ENCODE results near the gene STK38. TPM values are rescaled to one million over a fixed set of nuclear protein-coding genes. Genes with fewer than 3 reads are reported as not detected.

Gene STK38
- total RNA-seq, 1 experiment from 2014 or later: 13.3 TPM

DNA sequence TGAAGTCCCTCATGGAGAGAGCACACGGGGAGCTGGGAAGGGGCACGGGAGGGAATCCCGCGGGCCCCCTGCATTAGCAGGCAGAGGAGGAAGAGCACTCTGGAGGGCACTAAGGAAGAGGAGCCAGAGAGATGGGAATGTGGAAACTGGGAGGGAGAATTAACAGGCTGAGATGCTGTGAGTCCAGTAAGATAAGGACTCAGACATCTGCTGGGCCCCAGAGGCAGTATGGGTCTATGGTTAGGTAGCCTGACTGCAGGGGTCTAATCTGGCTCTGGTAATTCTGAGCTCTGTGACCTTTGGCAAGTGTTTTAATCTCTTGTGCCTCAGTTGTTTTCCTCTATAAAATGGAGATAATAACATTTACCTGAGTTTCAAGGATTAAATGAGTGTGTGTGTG, 31.2 kb upstream of the STK38 start (continued):
- TF ChIP-seq, protein P1, sequence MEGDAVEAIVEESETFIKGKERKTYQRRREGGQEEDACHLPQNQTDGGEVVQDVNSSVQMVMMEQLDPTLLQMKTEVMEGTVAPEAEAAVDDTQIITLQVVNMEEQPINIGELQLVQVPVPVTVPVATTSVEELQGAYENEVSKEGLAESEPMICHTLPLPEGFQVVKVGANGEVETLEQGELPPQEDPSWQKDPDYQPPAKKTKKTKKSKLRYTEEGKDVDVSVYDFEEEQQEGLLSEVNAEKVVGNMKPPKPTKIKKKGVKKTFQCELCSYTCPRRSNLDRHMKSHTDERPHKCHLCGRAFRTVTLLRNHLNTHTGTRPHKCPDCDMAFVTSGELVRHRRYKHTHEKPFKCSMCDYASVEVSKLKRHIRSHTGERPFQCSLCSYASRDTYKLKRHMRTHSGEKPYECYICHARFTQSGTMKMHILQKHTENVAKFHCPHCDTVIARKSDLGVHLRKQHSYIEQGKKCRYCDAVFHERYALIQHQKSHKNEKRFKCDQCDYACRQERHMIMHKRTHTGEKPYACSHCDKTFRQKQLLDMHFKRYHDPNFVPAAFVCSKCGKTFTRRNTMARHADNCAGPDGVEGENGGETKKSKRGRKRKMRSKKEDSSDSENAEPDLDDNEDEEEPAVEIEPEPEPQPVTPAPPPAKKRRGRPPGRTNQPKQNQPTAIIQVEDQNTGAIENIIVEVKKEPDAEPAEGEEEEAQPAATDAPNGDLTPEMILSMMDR (IDR thresholded peaks at IDR 0.05): no peak

DNA sequence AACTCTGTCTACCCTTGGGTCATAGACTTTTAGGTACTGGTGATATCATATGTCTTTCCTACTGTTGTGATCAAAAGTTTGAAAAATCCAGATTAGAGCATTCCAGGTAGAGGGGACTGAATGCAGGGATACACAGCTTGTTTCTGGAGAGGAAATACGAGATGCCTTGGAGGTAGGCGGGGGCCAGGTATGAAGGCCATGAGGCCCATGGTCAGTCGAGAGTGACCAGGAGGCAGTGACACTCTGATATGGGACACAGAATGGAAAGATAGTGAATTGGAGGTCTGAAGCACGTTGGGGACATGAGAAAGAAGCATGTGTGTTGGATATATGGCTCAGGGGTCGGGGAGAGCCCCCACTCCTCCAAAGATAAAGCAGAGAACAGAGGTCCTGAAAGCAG, 30.8 kb upstream of the STK38 start:
- Mint-ChIP-seq H3K4me1 (peaks cover 3% of the 10 kb centered on the region; the same call in 1 of the 2 replicates), H3K36me3 (no peaks in the 10 kb centered on the region), H3K4me3 (no peak overlapping the region), H3K9me3 (peaks cover 5% of the 10 kb centered on the region), H3K27ac (no peak overlapping the region), H3K27me3 (ENCODE audit: low read depth) (no peaks in the 10 kb centered on the region)
- no peak for ATAC-seq
- ChIA-PET CTCF (no interaction called here), POLR2A (no interaction called here)
- DNase-seq (ENCODE audit: low spot score): no peak
- TF ChIP-seq PRRX2 (CRISPR knock-in tag; IDR thresholded peaks at IDR 0.05) (no peak), NFYB (CRISPR knock-in tag; conservative IDR thresholded peaks at IDR 0.05; ENCODE audit: low read depth) (no peak), TEAD4 (CRISPR knock-in tag; IDR thresholded peaks at IDR 0.05) (no peak), ESRRA (CRISPR knock-in tag; IDR thresholded peaks at IDR 0.05; ENCODE audit: borderline replicate concordance) (no peak), TP53 (CRISPR knock-in tag; IDR thresholded peaks at IDR 0.05) (no peak), TEAD1 (CRISPR knock-in tag; IDR thresholded peaks at IDR 0.05) (no peak), HMGXB4 (CRISPR knock-in tag; IDR thresholded peaks at IDR 0.05) (no peak), FOXP1 (CRISPR knock-in tag; IDR thresholded peaks at IDR 0.05; ENCODE audit: borderline replicate concordance) (no peak), SOX15 (CRISPR knock-in tag; IDR thresholded peaks at IDR 0.05) (no peak), ZNF263 (CRISPR knock-in tag; IDR thresholded peaks at IDR 0.05; ENCODE audit: low read depth) (no peak), ZNF317 (CRISPR knock-in tag; IDR thresholded peaks at IDR 0.05; ENCODE audit: borderline replicate concordance, low read depth) (no peak)
- TF ChIP-seq, protein P2, sequence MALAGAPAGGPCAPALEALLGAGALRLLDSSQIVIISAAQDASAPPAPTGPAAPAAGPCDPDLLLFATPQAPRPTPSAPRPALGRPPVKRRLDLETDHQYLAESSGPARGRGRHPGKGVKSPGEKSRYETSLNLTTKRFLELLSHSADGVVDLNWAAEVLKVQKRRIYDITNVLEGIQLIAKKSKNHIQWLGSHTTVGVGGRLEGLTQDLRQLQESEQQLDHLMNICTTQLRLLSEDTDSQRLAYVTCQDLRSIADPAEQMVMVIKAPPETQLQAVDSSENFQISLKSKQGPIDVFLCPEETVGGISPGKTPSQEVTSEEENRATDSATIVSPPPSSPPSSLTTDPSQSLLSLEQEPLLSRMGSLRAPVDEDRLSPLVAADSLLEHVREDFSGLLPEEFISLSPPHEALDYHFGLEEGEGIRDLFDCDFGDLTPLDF (CRISPR knock-in tag; IDR thresholded peaks at IDR 0.05): no peak
- TF ChIP-seq, protein P3, sequence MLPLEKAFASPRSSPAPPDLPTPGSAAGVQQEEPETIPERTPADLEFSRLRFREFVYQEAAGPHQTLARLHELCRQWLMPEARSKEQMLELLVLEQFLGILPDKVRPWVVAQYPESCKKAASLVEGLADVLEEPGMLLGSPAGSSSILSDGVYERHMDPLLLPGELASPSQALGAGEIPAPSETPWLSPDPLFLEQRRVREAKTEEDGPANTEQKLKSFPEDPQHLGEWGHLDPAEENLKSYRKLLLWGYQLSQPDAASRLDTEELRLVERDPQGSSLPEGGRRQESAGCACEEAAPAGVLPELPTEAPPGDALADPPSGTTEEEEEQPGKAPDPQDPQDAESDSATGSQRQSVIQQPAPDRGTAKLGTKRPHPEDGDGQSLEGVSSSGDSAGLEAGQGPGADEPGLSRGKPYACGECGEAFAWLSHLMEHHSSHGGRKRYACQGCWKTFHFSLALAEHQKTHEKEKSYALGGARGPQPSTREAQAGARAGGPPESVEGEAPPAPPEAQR (CRISPR knock-in tag; IDR thresholded peaks at IDR 0.05): no peak

GRCh38 chr6:36577301-36577700, 30.0 kb upstream of the STK38 start:
- ChIA-PET POLR2A (interaction anchor here (0.6 kb wide), 2 partner anchors 9 to 148 kb away, joined by 3 read pairs; no protein-coding TSS in a partner anchor), CTCF (interaction anchor here (0.6 to 1.4 kb wide), 2 partner anchors 10 to 154 kb away, joined by 3 read pairs; no protein-coding TSS in a partner anchor)
- Mint-ChIP-seq H3K27ac (no peak overlapping the region), H3K4me3 (no peak overlapping the region), H3K4me1 (peaks cover 3% of the 10 kb centered on the region; the same call in 1 of the 2 replicates), H3K27me3 (ENCODE audit: low read depth) (no peaks in the 10 kb centered on the region), H3K9me3 (peaks cover 5% of the 10 kb centered on the region), H3K36me3 (no peaks in the 10 kb centered on the region)
- DNase-seq (ENCODE audit: low spot score): no peak
- no peak for ATAC-seq
- TF ChIP-seq JUN (CRISPR knock-in tag; IDR thresholded peaks at IDR 0.05): no peak
- TF ChIP-seq MLX (CRISPR knock-in tag; IDR thresholded peaks at IDR 0.05): no peak
- TF ChIP-seq ZMAT4 (CRISPR knock-in tag; IDR thresholded peaks at IDR 0.05): no peak
- no peak for TF ChIP-seq FOXJ3 (CRISPR knock-in tag; IDR thresholded peaks at IDR 0.05; ENCODE audit: borderline replicate concordance)
- TF ChIP-seq, protein P4, sequence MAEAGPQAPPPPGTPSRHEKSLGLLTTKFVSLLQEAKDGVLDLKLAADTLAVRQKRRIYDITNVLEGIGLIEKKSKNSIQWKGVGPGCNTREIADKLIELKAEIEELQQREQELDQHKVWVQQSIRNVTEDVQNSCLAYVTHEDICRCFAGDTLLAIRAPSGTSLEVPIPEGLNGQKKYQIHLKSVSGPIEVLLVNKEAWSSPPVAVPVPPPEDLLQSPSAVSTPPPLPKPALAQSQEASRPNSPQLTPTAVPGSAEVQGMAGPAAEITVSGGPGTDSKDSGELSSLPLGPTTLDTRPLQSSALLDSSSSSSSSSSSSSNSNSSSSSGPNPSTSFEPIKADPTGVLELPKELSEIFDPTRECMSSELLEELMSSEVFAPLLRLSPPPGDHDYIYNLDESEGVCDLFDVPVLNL (CRISPR knock-in tag; IDR thresholded peaks at IDR 0.05; ENCODE audit: borderline replicate concordance, low read depth): no peak
- TF ChIP-seq, protein P2 (CRISPR knock-in tag; IDR thresholded peaks at IDR 0.05): no peak
- TF ChIP-seq ZBTB43 (CRISPR knock-in tag; IDR thresholded peaks at IDR 0.05): no peak
